ENCODE data around the gene TMEM248. TPM values are rescaled to one million over a fixed set of nuclear protein-coding genes. Genes with fewer than 3 reads are reported as not detected.
"Not testable (repeated sequence)": the region's sequence is repeated elsewhere in the genome, so short reads cannot be mapped to it uniquely, and the experiment has no call there.

TMEM248 gene
- total and polyA plus RNA-seq, 2 experiments from 2014 or later = 40.2 to 73.7 TPM

GRCh38 chr7:66967029-66967428, 46.0 kb downstream of the TMEM248 start:
- Histone ChIP-seq H4K20me1 (replicated peaks; ENCODE audit: insufficient read depth) (no peaks in the 10 kb centered on the region), H3K4me2 (no peak overlapping the region), H2AFZ (no peak overlapping the region), H3K27me3 (ENCODE audit: insufficient read depth) (no peaks in the 10 kb centered on the region), H3K4me3 (no peak overlapping the region), H3K9me2 (ENCODE audit: insufficient read depth) (no peaks in the 10 kb centered on the region), H3K36me3 (ENCODE audit: insufficient read depth) (no peaks in the 10 kb centered on the region), H3F3A (replicated peaks; ENCODE audit: low read depth) (no peaks in the 10 kb centered on the region), H3K4me1 (ENCODE audit: insufficient read depth) (no peaks in the 10 kb centered on the region), H3K79me2 (replicated peaks; ENCODE audit: insufficient read depth) (no peaks in the 10 kb centered on the region), H3K27ac (ENCODE audit: low read depth) (no peak overlapping the region)
- no peak overlapping the region for H3K27ac Mint-ChIP-seq
- ATAC-seq = no peak
- H3K27me3 Mint-ChIP-seq (ENCODE audit: insufficient read depth, low read depth, poor library complexity) = peaks cover 5% of the 10 kb centered on the region
- DNase-seq (ENCODE audit: low spot score) = peak; percentile 41
- TF ChIP-seq CTCF (conservative IDR thresholded peaks at IDR 0.05; ENCODE audit: low read depth in 2 of 2) (peak; percentile 28 to 41; a peak in 2 of 4 replicates), ZNF114 (CRISPR knock-in tag; IDR thresholded peaks at IDR 0.05) (no peak)
- H3K4me3 Mint-ChIP-seq = no peak overlapping the region
- peaks cover 3% of the 10 kb centered on the region; the same call in 1 of the 3 replicates for H3K4me1 Mint-ChIP-seq
- H3K36me3 Mint-ChIP-seq (ENCODE audit: low read depth) = peaks cover 12% of the 10 kb centered on the region; the same call in 2 of the 3 replicates
- peaks cover 23% of the 10 kb centered on the region for H3K9me3 Mint-ChIP-seq

GRCh38 chr7:66969001-66969400, 48.0 kb downstream of the TMEM248 start:
- not testable (repeated sequence) for H3K36me3 ChIP-seq (ENCODE audit: insufficient read depth); H3K4me3 Mint-ChIP-seq; H3K4me2 ChIP-seq; H3K4me1 ChIP-seq (ENCODE audit: insufficient read depth); H4K20me1 ChIP-seq (replicated peaks; ENCODE audit: insufficient read depth); H3K4me1 Mint-ChIP-seq; H2AFZ ChIP-seq; H3K36me3 Mint-ChIP-seq (ENCODE audit: low read depth); H3K9me2 ChIP-seq (ENCODE audit: insufficient read depth); H3K27ac ChIP-seq (ENCODE audit: low read depth); H3K79me2 ChIP-seq (replicated peaks; ENCODE audit: insufficient read depth); H3K27ac Mint-ChIP-seq; ATAC-seq; DNase-seq (ENCODE audit: low spot score); H3F3A ChIP-seq (replicated peaks; ENCODE audit: low read depth); H3K27me3 ChIP-seq (ENCODE audit: insufficient read depth); H3K27me3 Mint-ChIP-seq (ENCODE audit: insufficient read depth, low read depth, poor library complexity); H3K4me3 ChIP-seq
- peaks cover 23% of the 10 kb centered on the region for H3K9me3 Mint-ChIP-seq

- H3K4me1 ChIP-seq (ENCODE audit: insufficient read depth) = no peaks in the 10 kb centered on the region
- H2AFZ ChIP-seq = peak overlapping the region; percentile 38; the same call in 1 of the 2 replicates
- H3K4me3 ChIP-seq = no peak overlapping the region
- Mint-ChIP-seq H3K36me3 (ENCODE audit: low read depth) (peaks cover 2% of the 10 kb centered on the region; the same call in 1 of the 3 replicates), H3K4me3 (no peak overlapping the region), H3K27ac (peak overlapping the region; percentile 68; the same call in 1 of the 2 replicates), H3K27me3 (ENCODE audit: insufficient read depth, low read depth, poor library complexity) (peaks cover 5% of the 10 kb centered on the region), H3K4me1 (peaks cover 3% of the 10 kb centered on the region; the same call in 1 of the 3 replicates), H3K9me3 (peaks cover 14% of the 10 kb centered on the region; the same call in 2 of the 3 replicates)
- H3K27me3 ChIP-seq (ENCODE audit: insufficient read depth) = no peaks in the 10 kb centered on the region
- no peak overlapping the region for H3K4me2 ChIP-seq
- H4K20me1 ChIP-seq (replicated peaks; ENCODE audit: insufficient read depth) = no peaks in the 10 kb centered on the region
- H3K27ac ChIP-seq (ENCODE audit: low read depth) = no peak overlapping the region
- H3F3A ChIP-seq (replicated peaks; ENCODE audit: low read depth) = no peaks in the 10 kb centered on the region
- H3K36me3 ChIP-seq (ENCODE audit: insufficient read depth) = no peaks in the 10 kb centered on the region
- no peaks in the 10 kb centered on the region for H3K9me2 ChIP-seq (ENCODE audit: insufficient read depth)
- DNase-seq (ENCODE audit: low spot score) (peak; percentile 50), ATAC-seq (peak; percentile 93)
- H3K79me2 ChIP-seq (replicated peaks; ENCODE audit: insufficient read depth) = no peaks in the 10 kb centered on the region
- TF ChIP-seq NANOG (IDR thresholded peaks at IDR 0.05; ENCODE audit: borderline replicate concordance) = no peak
- TF ChIP-seq EZH2 (IDR thresholded peaks at IDR 0.05; ENCODE audit: low read depth, unreplicated experiment) = no peak
- no peak for TF ChIP-seq EZH2phosphoT487 (IDR thresholded peaks at IDR 0.05; ENCODE audit: unreplicated experiment)
- TF ChIP-seq CREB1 (CRISPR knock-in tag; IDR thresholded peaks at IDR 0.05; ENCODE audit: low read depth) = no peak
- no peak for TF ChIP-seq ZNF462 (CRISPR knock-in tag; IDR thresholded peaks at IDR 0.05)
- TF ChIP-seq ZNF114 (CRISPR knock-in tag; IDR thresholded peaks at IDR 0.05) = no peak
- TF ChIP-seq ZNF331 (CRISPR knock-in tag; IDR thresholded peaks at IDR 0.05; ENCODE audit: low read depth) = no peak
- no peak for TF ChIP-seq STAT1 (IDR thresholded peaks at IDR 0.05; ENCODE audit: unreplicated experiment)
Measured at GRCh38 chr7:66970310-66970709, 49.3 kb downstream of the TMEM248 start.
